Neutrophil (primary cell): ENCODE data around the gene STPG1.

Source experiments
- H3K27ac ChIP-seq: fragments of 200-600 bp; sonication (generic); 2 replicates; pipeline ENCODE4 v1.5.1; 2016; ENCODE audit warnings: mild to moderate bottlenecking, moderate library complexity
- H3K27me3 ChIP-seq: fragments of 200-600 bp; sonication (generic); 2 replicates; pipeline ENCODE4 v1.6.0; 2016; ENCODE audit warnings: mild to moderate bottlenecking
- H3K36me3 ChIP-seq: fragments of 200-600 bp; sonication (generic); 2 replicates; pipeline ENCODE4 v1.5.1; 2017
- H3K4me1 ChIP-seq, 2 experiments: fragments of 200-600 bp in 1 of 2; sonication (generic) in 1 of 2; 1 replicate in 1 of 2; 2 replicates in 1 of 2; pipeline versions ENCODE4 v1.5.1 to v1.6.1; 2013 to 2016; ENCODE audit warnings: low read depth in 1 of 2, low read length in 1 of 2, mild to moderate bottlenecking in 1 of 2, moderate library complexity in 1 of 2; ENCODE audit not compliant: control insufficient read depth in 1 of 2, insufficient read depth in 1 of 2
- H3K4me3 ChIP-seq, 2 experiments: fragments of 200-600 bp in 1 of 2; sonication (generic) in 1 of 2; 1 replicate in 1 of 2; 2 replicates in 1 of 2; pipeline ENCODE4 v1.5.1; 2013 to 2016; ENCODE audit warnings: low read depth in 1 of 2, low read length in 1 of 2, mild to moderate bottlenecking in 1 of 2, moderate library complexity in 1 of 2
- H3K9me3 ChIP-seq: fragments of 200-600 bp; sonication (generic); 2 replicates; pipeline ENCODE4 v1.5.1; 2016
- TF ChIP-seq, protein P1 (sequence below): fragments of 200-600 bp; sonication (generic); IDR thresholded peaks from 2 replicates; pipeline ENCODE4 v1.5.1; 2016; ENCODE audit warnings: antibody characterized with exemption

STPG1 gene

DNA sequence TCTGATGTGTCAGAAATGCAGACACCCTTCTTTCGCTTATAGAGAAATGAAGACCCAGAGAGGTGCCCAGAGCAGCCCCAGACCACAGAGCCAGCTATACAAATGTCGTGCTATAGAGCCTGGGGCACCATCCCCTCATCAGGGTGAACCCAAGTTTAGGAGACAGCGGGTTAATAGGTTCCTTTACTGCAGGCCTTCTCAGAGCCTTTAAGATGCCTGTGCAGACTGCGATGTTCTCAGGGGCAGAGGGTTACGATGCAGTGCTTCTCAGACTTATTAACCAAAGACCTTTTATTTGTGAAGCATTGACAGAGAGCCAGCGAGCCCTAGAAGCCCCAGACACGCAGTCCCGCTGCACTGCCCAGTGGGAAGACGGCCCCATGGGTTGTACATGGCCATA, 46.9 kb downstream of the STPG1 start:
- Histone ChIP-seq H3K9me3 (no peaks in the 10 kb centered on the region), H3K36me3 (no peaks in the 10 kb centered on the region), H3K4me1 (no peaks in the 10 kb centered on the region), H3K27me3 (no peaks in the 10 kb centered on the region), H3K27ac (no peak overlapping the region), H3K4me3 (no peak overlapping the region)
- TF ChIP-seq, protein P1, sequence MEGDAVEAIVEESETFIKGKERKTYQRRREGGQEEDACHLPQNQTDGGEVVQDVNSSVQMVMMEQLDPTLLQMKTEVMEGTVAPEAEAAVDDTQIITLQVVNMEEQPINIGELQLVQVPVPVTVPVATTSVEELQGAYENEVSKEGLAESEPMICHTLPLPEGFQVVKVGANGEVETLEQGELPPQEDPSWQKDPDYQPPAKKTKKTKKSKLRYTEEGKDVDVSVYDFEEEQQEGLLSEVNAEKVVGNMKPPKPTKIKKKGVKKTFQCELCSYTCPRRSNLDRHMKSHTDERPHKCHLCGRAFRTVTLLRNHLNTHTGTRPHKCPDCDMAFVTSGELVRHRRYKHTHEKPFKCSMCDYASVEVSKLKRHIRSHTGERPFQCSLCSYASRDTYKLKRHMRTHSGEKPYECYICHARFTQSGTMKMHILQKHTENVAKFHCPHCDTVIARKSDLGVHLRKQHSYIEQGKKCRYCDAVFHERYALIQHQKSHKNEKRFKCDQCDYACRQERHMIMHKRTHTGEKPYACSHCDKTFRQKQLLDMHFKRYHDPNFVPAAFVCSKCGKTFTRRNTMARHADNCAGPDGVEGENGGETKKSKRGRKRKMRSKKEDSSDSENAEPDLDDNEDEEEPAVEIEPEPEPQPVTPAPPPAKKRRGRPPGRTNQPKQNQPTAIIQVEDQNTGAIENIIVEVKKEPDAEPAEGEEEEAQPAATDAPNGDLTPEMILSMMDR: no peak

DNA sequence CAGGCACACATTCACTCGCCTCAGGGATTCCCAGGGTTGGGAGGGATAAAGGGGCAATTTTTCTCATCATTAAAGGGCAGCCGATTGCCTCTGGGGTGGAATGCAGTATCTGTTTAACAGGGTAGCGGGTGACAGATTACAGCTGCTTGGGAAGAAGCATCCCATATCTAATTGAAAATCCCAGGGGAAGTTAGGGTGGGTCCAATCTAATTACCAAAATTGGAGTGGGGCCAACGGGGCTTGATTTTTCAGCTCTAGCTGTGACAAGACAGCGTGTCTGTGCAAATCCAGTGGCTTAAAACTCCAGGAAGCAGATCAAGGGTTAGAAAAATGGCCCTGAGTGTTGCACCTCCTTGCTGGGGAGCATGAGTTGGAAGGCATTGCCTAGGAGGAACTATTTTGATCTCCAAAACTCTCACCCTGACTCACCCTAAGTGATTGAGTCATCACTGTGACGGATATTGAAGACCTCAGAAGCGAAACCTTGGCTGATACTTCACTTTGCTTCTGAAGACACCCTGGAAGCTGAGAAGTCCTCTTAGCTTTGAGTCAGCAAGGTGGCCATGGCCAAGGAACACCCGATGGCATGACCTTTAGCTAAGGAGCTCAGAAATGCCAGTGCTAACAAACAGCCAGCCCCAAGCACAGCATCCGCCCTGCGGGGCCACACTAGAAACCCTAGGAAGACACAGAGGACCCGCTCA, 48.5 kb downstream of the STPG1 start:
- no peak overlapping the region for H3K27ac ChIP-seq
- no peaks in the 10 kb centered on the region for H3K36me3 ChIP-seq
- no peaks in the 10 kb centered on the region for H3K9me3 ChIP-seq
- H3K4me1 ChIP-seq: no peaks in the 10 kb centered on the region
- no peaks in the 10 kb centered on the region for H3K27me3 ChIP-seq
- TF ChIP-seq, protein P1: no peak
- no peak overlapping the region for H3K4me3 ChIP-seq

DNA sequence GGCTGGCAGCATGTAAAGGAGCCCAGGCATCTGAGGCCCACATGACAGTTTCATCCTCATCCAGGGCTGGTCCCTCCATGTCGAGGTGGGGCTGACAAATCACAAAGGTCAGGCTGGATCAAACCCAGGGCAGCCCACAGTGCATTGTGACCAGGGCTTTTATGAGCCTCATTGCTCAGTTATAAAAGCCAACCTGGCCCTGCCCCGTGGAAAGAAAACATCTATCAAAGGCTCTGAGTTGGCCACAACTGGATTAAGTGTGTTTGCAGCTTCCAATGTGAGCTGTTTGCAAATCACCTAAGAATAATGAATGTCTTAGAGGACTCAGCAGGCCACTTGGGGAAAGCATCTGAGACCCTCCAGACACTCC, 49.0 kb downstream of the STPG1 start:
- no peak overlapping the region for H3K4me3 ChIP-seq
- no peak overlapping the region for H3K27ac ChIP-seq
- no peaks in the 10 kb centered on the region for H3K4me1 ChIP-seq
- TF ChIP-seq, protein P1: no peak
- no peaks in the 10 kb centered on the region for H3K36me3 ChIP-seq
- no peaks in the 10 kb centered on the region for H3K9me3 ChIP-seq
- no peaks in the 10 kb centered on the region for H3K27me3 ChIP-seq

DNA sequence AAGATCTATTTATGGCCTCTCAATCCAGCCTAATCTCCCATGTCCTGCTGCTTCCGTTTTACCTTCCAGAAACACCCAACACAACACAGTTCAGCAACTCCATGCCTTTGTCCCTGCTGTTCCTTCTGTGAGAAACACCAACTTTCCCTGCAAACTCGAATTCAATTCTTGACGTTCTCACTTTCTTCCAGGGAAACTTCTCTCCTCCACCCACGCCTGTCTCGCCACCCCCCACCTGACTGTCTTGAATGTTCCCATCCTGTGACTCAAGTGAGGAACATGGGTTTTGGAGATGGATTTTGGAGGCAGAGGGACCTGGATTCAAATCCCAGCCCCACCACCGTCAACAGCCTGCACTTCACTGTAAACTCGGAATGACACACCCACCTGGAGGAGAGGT, 49.6 kb downstream of the STPG1 start:
- TF ChIP-seq, protein P1: no peak
- Histone ChIP-seq H3K9me3 (no peaks in the 10 kb centered on the region), H3K36me3 (no peaks in the 10 kb centered on the region), H3K4me3 (no peak overlapping the region), H3K4me1 (no peaks in the 10 kb centered on the region), H3K27me3 (no peaks in the 10 kb centered on the region), H3K27ac (no peak overlapping the region)

DNA sequence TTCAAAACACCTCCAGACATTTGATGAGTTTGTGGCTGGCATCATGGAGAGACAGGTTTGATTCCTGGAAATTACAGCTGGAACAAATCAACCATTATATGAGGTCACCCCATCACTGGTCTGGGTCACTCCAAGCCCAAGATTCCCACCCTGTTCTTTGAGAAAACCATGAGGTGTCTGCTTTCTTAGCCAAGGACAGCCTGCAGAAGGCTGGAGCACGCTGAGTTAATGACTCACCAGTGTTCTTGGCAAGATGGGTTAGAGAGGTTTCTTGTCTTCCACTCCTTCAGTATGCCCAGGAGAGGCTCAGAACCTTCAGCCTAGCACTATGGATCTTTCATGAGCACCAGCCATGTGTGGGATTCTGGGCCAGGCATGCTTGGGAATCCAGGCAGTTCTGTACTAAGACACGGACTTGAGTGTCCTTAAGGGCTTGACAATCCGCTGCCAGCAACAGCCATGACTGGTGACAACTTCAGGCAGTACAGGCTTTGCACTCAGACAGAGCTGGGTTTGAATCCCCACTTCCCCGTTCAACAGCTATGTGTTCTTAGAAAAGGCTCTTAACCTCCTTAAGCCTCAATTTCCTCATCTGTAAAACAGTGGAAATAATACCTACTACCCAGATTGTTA, 50.5 kb downstream of the STPG1 start:
- no peak overlapping the region for H3K4me3 ChIP-seq
- no peaks in the 10 kb centered on the region for H3K9me3 ChIP-seq
- no peak overlapping the region for H3K27ac ChIP-seq
- H3K27me3 ChIP-seq: no peaks in the 10 kb centered on the region
- TF ChIP-seq, protein P1: no peak
- no peaks in the 10 kb centered on the region for H3K4me1 ChIP-seq
- no peaks in the 10 kb centered on the region for H3K36me3 ChIP-seq
